NCI-H82 (cell line): Measurements from ENCODE around the gene RSPH6A.
"Not testable (repeated sequence)": the region's sequence is repeated elsewhere in the genome, so short reads cannot be mapped to it uniquely, and the experiment has no call there.

Experiments used
- DNase-seq: peaks from one replicate; lab custom pipeline; 2025; lab: John Stamatoyannopoulos, UW

The RSPH6A gene

DNA sequence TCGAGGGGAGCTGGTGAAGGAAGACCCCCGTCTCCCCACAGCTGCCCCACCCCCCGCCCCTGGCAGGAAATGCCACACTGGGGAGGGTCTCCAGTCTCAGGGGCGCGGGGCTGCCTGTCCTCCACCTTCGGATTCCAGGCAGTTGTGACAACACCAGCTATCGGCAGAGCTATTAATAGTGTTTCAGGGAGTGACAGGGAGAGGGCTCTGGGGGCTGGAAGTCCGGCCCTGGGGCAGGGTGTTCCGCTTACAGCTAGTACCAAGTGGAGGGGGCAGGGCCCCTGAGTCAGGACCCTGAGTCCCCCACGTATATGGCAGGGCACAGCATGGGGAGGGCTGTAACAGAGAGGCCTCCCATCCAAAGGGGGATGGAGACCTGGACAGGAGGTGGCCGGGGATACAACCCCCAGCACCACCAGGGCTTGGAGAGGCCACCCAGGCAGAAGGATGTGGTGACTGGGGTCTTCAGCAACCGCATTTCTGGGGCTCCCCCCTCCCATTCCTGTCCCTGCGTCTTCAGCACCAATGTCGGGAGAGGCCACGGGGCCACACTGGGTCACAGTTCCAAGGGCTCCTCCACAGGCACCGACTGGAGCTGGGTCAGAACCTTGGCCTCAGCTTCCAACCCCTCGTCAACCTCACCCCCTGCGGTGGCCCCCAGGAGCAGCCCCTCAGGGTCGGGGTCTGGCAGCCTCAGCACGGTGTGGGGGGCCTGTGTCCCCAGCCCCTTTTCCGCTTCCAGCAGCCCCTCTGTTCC, 50.0 kb downstream of the RSPH6A start:
- no peak for DNase-seq

GRCh38 chr19:45764475-45764874, 50.6 kb downstream of the RSPH6A start:
- DNase-seq, result no peak

GRCh38 chr19:45763691-45764294, 51.3 kb downstream of the RSPH6A start:
- DNase-seq, result no peak

DNA sequence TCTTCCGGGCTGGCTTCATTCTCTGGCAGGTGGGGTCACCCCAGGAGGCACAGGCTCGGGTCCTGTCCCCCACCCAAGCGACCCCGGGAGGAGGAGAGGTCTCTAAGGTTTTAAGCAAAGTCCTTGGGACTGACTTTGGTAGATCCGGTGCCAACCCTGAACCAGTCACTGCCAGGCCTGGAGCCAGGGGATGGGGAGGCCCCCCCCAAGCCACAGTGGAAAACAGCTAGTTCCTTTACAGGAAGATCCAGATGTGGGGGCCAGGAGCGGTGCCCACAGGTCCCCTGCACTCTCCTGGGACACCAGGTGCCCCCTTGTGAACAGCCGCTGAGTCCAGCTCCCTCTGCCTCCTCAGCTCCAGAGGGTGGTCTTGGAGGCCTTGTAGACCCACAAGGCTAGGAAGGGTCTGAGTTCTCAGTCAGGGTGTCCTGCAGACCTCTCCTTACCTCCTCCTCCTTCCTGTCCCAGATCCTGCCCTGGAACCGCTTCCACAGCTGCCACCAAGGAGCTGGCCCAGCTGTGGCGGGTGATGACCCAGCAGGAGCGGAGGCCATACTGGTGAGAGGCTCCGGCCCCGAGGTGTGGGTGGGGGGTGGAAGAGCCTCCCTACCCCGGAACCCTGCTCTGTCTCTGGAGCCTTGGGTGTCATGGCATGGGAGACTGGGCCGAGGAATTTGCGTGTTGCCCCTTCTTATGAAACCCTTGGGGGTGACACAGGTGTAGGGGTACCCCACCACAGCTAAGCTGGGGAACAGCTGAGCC, 52.1 kb downstream of the RSPH6A start:
- no peak for DNase-seq

- DNase-seq, result no peak
Measured at GRCh38 chr19:45761714-45762113, 53.4 kb downstream of the RSPH6A start.

- no peak for DNase-seq
Measured at GRCh38 chr19:45758921-45759320, 56.2 kb downstream of the RSPH6A start.

GRCh38 chr19:45757695-45758094, 57.4 kb downstream of the RSPH6A start:
- no peak for DNase-seq

DNA sequence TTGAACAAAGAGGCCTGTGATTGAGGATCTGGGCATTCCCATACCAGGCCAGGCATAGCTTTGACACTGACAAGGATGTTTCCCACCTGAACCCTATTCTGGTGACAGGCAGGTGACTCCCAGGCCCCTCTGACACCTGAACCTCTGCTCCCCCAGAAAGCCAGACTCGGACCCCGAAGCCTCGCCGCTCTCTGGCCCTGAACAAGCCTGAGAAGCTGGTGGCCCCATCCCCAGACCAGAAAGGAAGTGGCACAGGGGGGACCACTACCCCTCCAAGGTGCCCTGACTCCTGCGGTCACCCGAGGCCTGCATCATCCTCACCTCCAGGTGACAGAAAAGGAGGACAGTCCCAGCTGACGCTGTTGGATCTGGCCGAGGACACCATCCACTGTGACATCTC, 60.8 kb downstream of the RSPH6A start:
- no peak for DNase-seq

DNA sequence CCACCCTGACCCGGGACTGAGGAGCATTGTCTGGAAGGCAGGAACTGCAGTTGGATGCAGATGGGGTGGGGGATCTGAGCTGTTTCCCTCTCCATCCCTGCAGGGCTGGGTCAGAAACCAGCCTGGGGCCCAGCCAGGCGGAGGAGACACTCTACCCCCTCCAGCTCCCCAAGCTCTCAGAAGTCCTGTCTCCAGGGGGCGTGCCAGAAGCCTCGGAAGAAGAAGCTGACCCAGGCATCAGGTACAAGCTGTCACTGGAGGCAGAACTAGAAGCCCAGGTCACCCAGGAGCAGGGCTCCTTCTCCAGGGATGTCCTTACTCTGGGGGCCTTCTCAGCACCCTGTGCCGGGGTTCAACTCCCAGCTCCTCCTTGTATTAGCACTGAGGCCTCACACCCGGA, 61.6 kb downstream of the RSPH6A start:
- DNase-seq, result peak; percentile 37

- DNase-seq, result no peak
Measured at GRCh38 chr19:45752639-45753038, 62.5 kb downstream of the RSPH6A start.

GRCh38 chr19:45751483-45751882, 63.6 kb downstream of the RSPH6A start:
- not testable (repeated sequence) for DNase-seq

DNA sequence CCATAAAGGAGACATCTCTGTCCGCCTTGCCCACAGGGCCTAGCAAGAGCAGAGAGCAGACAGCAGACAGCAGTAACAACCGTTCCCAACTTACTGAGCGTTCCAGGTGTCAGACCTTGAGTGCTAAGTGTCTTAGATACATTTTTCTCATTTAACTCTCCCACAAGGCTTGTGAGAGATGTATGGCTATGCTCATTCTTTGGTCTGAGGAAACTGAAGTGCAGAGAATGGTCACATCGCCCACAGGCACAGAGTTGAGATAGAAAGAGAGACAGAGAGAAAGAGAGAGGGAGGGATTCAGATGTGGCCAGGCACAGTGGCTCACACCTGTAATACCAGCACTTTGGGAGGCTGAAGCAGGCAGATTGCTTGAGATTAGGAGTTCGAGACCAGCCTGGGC, 67.6 kb downstream of the RSPH6A start:
- no peak for DNase-seq

- DNase-seq, result no peak
Measured at GRCh38 chr19:45746866-45747265, 68.2 kb downstream of the RSPH6A start.
